ENCODE data around the gene MMAB.

The MMAB gene

DNA sequence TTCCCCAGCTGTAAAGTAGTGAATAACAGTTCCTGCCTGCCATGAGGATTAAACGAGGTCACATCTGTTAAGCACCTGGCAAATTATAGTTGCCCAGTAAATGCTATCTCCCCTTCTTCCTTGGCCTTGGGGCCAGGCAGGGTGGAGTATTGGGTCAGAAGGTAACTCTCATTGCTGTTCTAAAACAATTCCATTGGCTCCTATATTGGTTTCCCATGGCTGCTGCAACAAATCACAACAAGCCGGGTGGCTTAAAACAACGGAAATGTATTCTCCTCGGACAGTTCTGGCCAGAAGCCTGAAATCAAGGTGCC lies 31.9 kb downstream of the MMAB start:
- H3K27ac ChIP-seq (ENCODE audit: low read length), result no peak overlapping the region
- no peaks in the 10 kb centered on the region for H3K9me3 ChIP-seq (ENCODE audit: insufficient read depth, low read length)
- H3K9ac ChIP-seq (ENCODE audit: low read length), result no peak overlapping the region
- H3K27me3 ChIP-seq (ENCODE audit: low read depth, low read length), result no peaks in the 10 kb centered on the region
- TF ChIP-seq, protein P1, sequence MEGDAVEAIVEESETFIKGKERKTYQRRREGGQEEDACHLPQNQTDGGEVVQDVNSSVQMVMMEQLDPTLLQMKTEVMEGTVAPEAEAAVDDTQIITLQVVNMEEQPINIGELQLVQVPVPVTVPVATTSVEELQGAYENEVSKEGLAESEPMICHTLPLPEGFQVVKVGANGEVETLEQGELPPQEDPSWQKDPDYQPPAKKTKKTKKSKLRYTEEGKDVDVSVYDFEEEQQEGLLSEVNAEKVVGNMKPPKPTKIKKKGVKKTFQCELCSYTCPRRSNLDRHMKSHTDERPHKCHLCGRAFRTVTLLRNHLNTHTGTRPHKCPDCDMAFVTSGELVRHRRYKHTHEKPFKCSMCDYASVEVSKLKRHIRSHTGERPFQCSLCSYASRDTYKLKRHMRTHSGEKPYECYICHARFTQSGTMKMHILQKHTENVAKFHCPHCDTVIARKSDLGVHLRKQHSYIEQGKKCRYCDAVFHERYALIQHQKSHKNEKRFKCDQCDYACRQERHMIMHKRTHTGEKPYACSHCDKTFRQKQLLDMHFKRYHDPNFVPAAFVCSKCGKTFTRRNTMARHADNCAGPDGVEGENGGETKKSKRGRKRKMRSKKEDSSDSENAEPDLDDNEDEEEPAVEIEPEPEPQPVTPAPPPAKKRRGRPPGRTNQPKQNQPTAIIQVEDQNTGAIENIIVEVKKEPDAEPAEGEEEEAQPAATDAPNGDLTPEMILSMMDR (IDR thresholded peaks at IDR 0.05; ENCODE audit: low read depth, low read length), result no peak
- no peak for TF ChIP-seq EZH2phosphoT487 (IDR thresholded peaks at IDR 0.05; ENCODE audit: low read depth)
- H3K36me3 ChIP-seq (replicated peaks; ENCODE audit: low read depth, low read length), result no peaks in the 10 kb centered on the region
- no peaks in the 10 kb centered on the region for H4K20me1 ChIP-seq (ENCODE audit: insufficient read depth, low read length)
- no peak overlapping the region for H3K4me3 ChIP-seq (ENCODE audit: low read length)
- H2AFZ ChIP-seq (ENCODE audit: low read depth, low read length), result no peak overlapping the region
- H3K79me2 ChIP-seq (ENCODE audit: low read length), result no peaks in the 10 kb centered on the region
- H3K4me2 ChIP-seq (ENCODE audit: low read length), result no peak overlapping the region
- H3K4me1 ChIP-seq (ENCODE audit: low read length), result no peaks in the 10 kb centered on the region

DNA sequence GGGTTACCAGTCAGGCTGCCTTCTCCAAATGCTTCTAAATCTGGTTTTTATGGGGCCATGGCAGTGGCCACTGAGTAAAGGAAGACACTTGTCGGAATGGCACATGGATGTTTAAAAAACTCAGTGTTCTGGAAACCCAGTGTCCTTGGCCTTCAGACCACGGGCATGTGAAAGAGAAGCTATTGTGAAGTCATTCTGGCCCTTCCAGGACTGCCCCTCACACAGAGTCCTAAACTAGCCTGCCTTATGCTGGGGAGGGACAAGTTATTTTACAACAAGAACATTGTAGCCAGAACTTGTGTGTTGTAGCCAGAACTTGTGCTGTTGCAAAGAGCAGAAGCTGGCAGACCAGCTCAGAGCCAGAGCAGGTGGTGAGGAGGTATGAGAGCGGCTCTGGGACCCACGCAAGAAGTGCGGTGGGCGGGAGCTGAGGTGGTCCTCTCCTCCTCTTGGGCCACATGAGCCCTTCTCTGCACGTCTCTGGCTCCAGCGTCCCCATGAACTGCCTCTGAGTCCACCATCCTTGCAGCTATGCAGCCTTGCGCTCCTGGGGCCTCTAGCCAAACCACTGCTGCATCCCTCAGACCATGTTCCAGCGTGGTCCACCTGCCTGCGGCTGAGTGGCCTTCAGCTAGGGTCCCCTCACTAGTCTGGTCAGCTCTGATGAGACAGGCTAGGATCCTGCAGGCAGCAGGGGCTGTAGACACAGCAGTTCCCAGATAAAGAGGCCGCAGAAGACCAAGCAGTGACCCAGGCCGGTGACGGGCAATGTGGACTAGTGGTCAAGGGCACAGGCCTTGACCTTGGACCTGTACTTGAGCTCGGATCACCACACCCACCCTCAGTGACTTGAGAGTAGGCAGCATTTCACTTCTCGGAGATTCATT lies 32.5 kb downstream of the MMAB start:
- Histone ChIP-seq H3K9ac (ENCODE audit: low read length) (no peak overlapping the region), H3K36me3 (replicated peaks; ENCODE audit: low read depth, low read length) (no peaks in the 10 kb centered on the region), H3K4me3 (ENCODE audit: low read length) (no peak overlapping the region), H3K27ac (ENCODE audit: low read length) (no peak overlapping the region), H3K4me2 (ENCODE audit: low read length) (no peak overlapping the region), H3K79me2 (ENCODE audit: low read length) (no peaks in the 10 kb centered on the region), H3K4me1 (ENCODE audit: low read length) (no peaks in the 10 kb centered on the region), H4K20me1 (ENCODE audit: insufficient read depth, low read length) (no peaks in the 10 kb centered on the region), H3K9me3 (ENCODE audit: insufficient read depth, low read length) (no peaks in the 10 kb centered on the region), H3K27me3 (ENCODE audit: low read depth, low read length) (no peaks in the 10 kb centered on the region), H2AFZ (ENCODE audit: low read depth, low read length) (no peak overlapping the region)
- TF ChIP-seq, protein P1 (IDR thresholded peaks at IDR 0.05; ENCODE audit: low read depth, low read length), result no peak
- no peak for TF ChIP-seq EZH2phosphoT487 (IDR thresholded peaks at IDR 0.05; ENCODE audit: low read depth)

DNA sequence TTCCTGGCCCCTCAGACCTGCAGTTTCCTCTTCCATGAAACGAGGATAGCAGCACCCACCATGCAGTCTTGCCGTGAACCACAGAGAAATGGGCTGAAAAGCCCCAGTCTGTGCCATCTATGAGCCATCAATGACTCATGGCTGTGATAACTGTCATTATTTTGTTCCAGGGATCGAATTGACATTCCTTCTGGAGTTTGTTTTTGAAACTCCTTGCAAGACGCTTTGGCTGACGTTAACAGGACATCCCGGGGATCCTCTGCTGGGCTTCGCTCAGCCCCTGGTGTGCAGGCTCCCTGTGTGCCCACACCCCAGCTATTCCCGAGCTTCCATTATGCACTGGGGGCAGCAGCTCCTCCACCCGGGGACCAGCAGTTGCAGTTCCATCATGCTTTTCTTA lies 33.8 kb downstream of the MMAB start:
- Histone ChIP-seq H3K9me3 (ENCODE audit: insufficient read depth, low read length) (no peaks in the 10 kb centered on the region), H3K4me1 (ENCODE audit: low read length) (no peaks in the 10 kb centered on the region), H4K20me1 (ENCODE audit: insufficient read depth, low read length) (no peaks in the 10 kb centered on the region), H3K4me2 (ENCODE audit: low read length) (no peak overlapping the region), H3K4me3 (ENCODE audit: low read length) (no peak overlapping the region), H3K36me3 (replicated peaks; ENCODE audit: low read depth, low read length) (no peaks in the 10 kb centered on the region), H3K27ac (ENCODE audit: low read length) (no peak overlapping the region), H2AFZ (ENCODE audit: low read depth, low read length) (no peak overlapping the region), H3K79me2 (ENCODE audit: low read length) (no peaks in the 10 kb centered on the region), H3K27me3 (ENCODE audit: low read depth, low read length) (no peaks in the 10 kb centered on the region), H3K9ac (ENCODE audit: low read length) (no peak overlapping the region)
- TF ChIP-seq, protein P1 (IDR thresholded peaks at IDR 0.05; ENCODE audit: low read depth, low read length), result no peak
- TF ChIP-seq EZH2phosphoT487 (IDR thresholded peaks at IDR 0.05; ENCODE audit: low read depth), result no peak

DNA sequence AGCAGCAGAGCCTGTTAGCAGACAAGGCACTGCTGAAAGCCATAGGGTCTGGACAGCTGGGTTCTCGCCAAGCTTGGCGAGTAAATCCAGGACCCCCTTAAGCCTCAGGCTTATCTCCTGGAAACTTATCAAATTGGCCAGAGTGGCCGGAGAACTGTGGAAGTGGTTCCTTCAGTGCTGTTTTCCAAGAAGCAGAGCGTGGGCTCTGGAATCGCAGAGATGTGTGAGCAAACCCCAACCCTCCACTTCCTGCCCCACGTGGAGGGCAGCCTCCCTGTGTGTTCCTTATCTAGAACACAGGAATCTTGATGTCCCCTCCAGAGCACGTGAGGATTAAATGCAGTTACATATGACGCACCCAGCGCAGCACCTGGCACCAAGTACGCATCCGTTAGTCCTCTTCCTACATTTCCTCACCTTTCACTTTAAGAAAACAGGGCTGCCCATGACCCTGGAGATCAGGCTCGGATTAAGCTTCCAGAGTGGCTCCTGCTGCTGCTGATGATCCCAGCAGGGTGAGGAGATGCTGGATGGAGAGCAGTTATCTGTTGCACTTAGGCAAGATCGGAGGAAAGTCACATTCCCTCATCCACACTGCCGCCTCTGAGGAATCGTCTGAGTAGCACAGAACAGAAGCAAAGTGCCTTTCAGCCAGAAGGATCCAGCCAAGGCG lies 35.0 kb downstream of the MMAB start:
- Histone ChIP-seq H3K27ac (ENCODE audit: low read length) (no peak overlapping the region), H4K20me1 (ENCODE audit: insufficient read depth, low read length) (no peaks in the 10 kb centered on the region), H3K4me1 (ENCODE audit: low read length) (no peaks in the 10 kb centered on the region), H3K27me3 (ENCODE audit: low read depth, low read length) (no peaks in the 10 kb centered on the region), H2AFZ (ENCODE audit: low read depth, low read length) (no peak overlapping the region), H3K79me2 (ENCODE audit: low read length) (no peaks in the 10 kb centered on the region), H3K4me3 (ENCODE audit: low read length) (no peak overlapping the region), H3K36me3 (replicated peaks; ENCODE audit: low read depth, low read length) (no peaks in the 10 kb centered on the region), H3K9ac (ENCODE audit: low read length) (no peak overlapping the region), H3K9me3 (ENCODE audit: insufficient read depth, low read length) (no peaks in the 10 kb centered on the region), H3K4me2 (ENCODE audit: low read length) (no peak overlapping the region)
- TF ChIP-seq, protein P1 (IDR thresholded peaks at IDR 0.05; ENCODE audit: low read depth, low read length), result no peak
- TF ChIP-seq EZH2phosphoT487 (IDR thresholded peaks at IDR 0.05; ENCODE audit: low read depth), result no peak

Data from OCI-LY3 (cell line).